Lower lobe of right lung (tissue), 2 donors: ENCODE data around the gene KCNC4. TPM values are rescaled to one million over a fixed set of nuclear protein-coding genes. Genes with fewer than 3 reads are reported as not detected.

Experiments
- ATAC-seq, 2 donors: fragments of 200-7000 bp; cut with Tn5 transposase; one replicate each; pipeline ENCODE4 v1.9.1; 2020 to 2022; ENCODE audit warnings: mild to moderate bottlenecking in 2 of 2, moderate library complexity in 2 of 2
- DNase-seq: peaks from one replicate; pipeline ENCODE4 v3.0.0-alpha.2; 2020
- H3K27ac ChIP-seq: fragments of 200-600 bp; one replicate; pipeline ENCODE4 v1.8.0; 2022
- H3K27me3 ChIP-seq: fragments of 200-600 bp; one replicate; pipeline ENCODE4 v1.8.0; 2022; ENCODE audit warnings: low read depth
- H3K36me3 ChIP-seq: fragments of 200-600 bp; one replicate; pipeline ENCODE4 v1.8.0; 2022; ENCODE audit warnings: mild to moderate bottlenecking
- H3K4me1 ChIP-seq: fragments of 200-600 bp; one replicate; pipeline ENCODE4 v1.8.0; 2022
- H3K4me3 ChIP-seq: fragments of 200-600 bp; one replicate; pipeline ENCODE4 v1.8.0; 2022; ENCODE audit warnings: mild to moderate bottlenecking
- H3K9me3 ChIP-seq: fragments of 200-600 bp; one replicate; pipeline ENCODE4 v1.8.0; 2022
- intact Hi-C: fragments of 100-400 bp; cut with DNase I; formaldehyde crosslinking; loops from one replicate; pipeline ENCODE4 v1.11.0; 2022
- total RNA-seq: library from RNA; stranded (reverse); fragmentation: NEBNext Ultra II Directional; extraction: Animal tissue kit (Norgen Biotek cat#: 25700); gene quantifications from one replicate; pipeline ENCODE4 v1.2.1, GENCODE V29; 2021
- TF ChIP-seq, protein P1 (sequence below): fragments of 200-600 bp; IDR thresholded peaks from one replicate; pipeline ENCODE4 v1.8.0; 2022; ENCODE audit warnings: antibody characterized with exemption, mild to moderate bottlenecking
- donor health status: DM: no; HTN: yes; CAD: no; lungs with severe emphysema.

KCNC4 gene
- total RNA-seq, 1 donor from 2014 or later, result 10.0 TPM

DNA sequence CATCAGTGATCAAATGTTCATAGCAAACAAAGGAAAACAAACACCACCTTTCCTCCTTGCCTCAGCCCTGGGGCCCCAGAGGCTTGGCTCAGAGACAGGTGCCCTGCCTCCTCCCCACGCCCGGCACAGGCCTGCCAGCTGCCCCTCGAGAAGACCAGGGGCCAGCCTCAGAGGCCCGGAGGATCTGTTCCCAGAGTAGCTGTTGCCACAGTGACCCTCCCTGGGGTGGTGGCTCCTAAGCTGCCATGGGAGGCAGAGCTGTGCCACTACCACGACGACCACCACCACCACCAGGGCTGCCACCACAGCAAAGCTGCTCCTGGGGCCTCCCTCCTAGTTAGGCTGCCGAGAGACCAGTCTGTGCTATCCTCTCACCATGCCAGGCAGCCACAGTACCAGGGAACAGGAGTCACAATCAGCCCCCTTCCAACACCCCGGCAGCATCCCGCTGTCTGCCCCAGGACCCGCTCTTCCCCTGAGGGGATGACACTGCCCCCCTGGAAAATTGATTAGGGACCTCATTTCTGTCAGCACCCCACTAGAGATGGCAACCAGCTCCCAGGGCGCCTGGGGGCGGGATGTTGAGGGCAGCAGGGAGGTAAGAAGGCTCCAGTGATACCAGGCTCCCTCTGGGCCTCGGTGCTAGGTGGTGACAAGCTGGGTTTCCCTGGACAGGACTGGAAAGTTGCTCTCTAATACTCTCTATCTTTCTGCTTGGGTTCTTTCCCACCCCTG lies 30.5 kb downstream of the KCNC4 start:
- Histone ChIP-seq H3K27ac (no peak overlapping the region), H3K4me3 (no peak overlapping the region), H3K27me3 (no peaks in the 10 kb centered on the region), H3K9me3 (no peaks in the 10 kb centered on the region), H3K4me1 (peaks cover 10% of the 10 kb centered on the region), H3K36me3 (no peaks in the 10 kb centered on the region)
- intact Hi-C loops, result no loop called here
- ATAC-seq (no peak), DNase-seq (no peak)
- TF ChIP-seq, protein P1, sequence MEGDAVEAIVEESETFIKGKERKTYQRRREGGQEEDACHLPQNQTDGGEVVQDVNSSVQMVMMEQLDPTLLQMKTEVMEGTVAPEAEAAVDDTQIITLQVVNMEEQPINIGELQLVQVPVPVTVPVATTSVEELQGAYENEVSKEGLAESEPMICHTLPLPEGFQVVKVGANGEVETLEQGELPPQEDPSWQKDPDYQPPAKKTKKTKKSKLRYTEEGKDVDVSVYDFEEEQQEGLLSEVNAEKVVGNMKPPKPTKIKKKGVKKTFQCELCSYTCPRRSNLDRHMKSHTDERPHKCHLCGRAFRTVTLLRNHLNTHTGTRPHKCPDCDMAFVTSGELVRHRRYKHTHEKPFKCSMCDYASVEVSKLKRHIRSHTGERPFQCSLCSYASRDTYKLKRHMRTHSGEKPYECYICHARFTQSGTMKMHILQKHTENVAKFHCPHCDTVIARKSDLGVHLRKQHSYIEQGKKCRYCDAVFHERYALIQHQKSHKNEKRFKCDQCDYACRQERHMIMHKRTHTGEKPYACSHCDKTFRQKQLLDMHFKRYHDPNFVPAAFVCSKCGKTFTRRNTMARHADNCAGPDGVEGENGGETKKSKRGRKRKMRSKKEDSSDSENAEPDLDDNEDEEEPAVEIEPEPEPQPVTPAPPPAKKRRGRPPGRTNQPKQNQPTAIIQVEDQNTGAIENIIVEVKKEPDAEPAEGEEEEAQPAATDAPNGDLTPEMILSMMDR, result no peak

DNA sequence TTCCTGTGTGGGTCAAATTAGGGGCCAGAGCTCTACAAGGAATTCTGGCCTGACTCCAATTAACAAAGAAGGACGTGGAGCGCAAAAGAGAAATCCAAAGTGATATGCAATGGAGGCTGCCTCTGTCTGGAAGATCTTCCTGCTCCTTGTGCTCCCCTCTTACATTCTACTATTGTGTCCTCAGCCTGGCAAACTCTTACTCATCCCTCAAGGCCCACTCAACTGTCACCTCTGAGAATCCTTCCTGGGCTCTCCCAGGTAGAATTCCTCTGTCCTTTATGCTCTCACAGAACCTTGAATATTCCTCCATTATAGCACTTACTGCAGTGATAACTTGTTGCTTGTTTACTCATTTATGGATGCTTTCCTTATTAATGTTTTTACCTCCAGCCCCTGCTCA lies 31.4 kb downstream of the KCNC4 start:
- Histone ChIP-seq H3K4me3 (no peak overlapping the region), H3K36me3 (no peaks in the 10 kb centered on the region), H3K9me3 (no peaks in the 10 kb centered on the region), H3K4me1 (peaks cover 10% of the 10 kb centered on the region), H3K27me3 (no peaks in the 10 kb centered on the region), H3K27ac (no peak overlapping the region)
- intact Hi-C loops, result no loop called here
- DNase-seq (no peak), ATAC-seq (no peak)
- TF ChIP-seq, protein P1, result no peak

DNA sequence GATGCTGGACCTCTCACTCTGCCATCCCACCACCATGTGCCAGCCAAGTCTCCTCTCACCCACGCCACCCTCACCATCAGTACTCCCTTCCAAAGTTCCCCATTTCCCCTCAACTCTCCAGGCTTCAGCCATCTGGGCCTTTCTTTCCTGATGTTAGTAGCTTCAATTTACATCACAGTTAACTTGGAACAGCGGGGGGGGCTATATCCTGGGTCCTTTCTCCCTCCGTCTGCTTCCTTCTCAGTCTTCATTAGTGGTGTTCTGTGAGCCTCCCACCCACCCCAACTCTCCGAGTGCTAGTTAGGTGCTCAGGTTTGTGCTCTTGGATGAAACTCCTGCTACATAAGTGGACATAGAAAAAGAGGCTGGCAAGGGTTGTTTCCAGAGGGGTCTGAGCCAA lies 31.9 kb downstream of the KCNC4 start:
- no peaks in the 10 kb centered on the region for H3K9me3 ChIP-seq
- peaks cover 10% of the 10 kb centered on the region for H3K4me1 ChIP-seq
- H3K36me3 ChIP-seq, result no peaks in the 10 kb centered on the region
- no peak overlapping the region for H3K4me3 ChIP-seq
- no peaks in the 10 kb centered on the region for H3K27me3 ChIP-seq
- TF ChIP-seq, protein P1, result no peak
- intact Hi-C loops, result no loop called here
- H3K27ac ChIP-seq, result no peak overlapping the region
- no peak for DNase-seq
- no peak for ATAC-seq

DNA sequence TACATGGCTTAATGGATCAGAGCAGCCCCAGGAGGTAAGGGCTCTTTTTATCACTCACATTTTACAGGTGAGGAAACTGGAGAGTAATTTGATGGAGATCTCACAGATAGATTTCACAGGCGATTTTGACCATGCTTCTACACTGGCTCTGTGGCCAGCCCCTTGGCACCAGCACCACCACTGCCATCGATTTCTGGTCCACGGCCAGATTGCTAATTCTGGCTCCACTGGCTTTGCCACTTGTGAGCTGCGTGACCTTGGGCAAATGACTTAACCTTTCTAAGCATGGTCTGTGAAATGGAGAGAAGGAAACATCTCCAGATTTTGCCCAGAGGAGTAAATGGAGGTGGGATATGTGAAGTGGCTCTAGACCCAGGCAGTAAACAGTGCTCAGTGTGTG lies 32.6 kb downstream of the KCNC4 start:
- H3K9me3 ChIP-seq, result no peaks in the 10 kb centered on the region
- no peak overlapping the region for H3K4me3 ChIP-seq
- H3K36me3 ChIP-seq, result no peaks in the 10 kb centered on the region
- H3K27me3 ChIP-seq, result no peaks in the 10 kb centered on the region
- intact Hi-C loops, result no loop called here
- TF ChIP-seq, protein P1, result no peak
- H3K27ac ChIP-seq, result no peak overlapping the region
- H3K4me1 ChIP-seq, result peaks cover 10% of the 10 kb centered on the region
- DNase-seq (no peak), ATAC-seq (no peak)

DNA sequence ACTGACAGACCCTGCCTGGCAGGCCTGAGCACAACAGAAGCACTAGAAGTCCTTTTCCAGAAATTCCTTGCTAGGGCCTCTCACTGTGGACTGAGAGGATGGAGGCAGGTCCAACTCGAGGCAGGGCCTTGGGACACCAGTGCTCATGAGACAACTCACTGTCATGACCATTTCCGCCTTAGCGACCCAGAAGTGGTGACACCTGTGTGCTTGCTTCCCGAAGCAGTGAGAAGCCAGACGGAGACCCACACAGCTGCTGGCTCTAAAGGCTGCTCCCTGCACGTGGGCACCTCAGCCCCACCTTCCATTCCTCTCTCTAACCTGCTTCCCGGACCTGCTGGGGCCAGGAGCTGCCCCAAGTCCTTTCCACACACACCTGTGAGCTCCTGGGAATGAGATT lies 33.0 kb downstream of the KCNC4 start:
- H3K4me1 ChIP-seq, result peaks cover 10% of the 10 kb centered on the region
- H3K9me3 ChIP-seq, result no peaks in the 10 kb centered on the region
- DNase-seq (no peak), ATAC-seq (no peak)
- no peaks in the 10 kb centered on the region for H3K27me3 ChIP-seq
- TF ChIP-seq, protein P1, result no peak
- intact Hi-C loops, result no loop called here
- H3K27ac ChIP-seq, result no peak overlapping the region
- no peak overlapping the region for H3K4me3 ChIP-seq
- H3K36me3 ChIP-seq, result no peaks in the 10 kb centered on the region
